K562 (cell line): ENCODE data around the gene IGF2. TPM values are rescaled to one million over a fixed set of nuclear protein-coding genes. Genes with fewer than 3 reads are reported as not detected.

Source experiments
- ATAC-seq: fragments of 200-7000 bp; cut with Tn5 transposase; 3 replicates; pipeline ENCODE4 v1.9.1; 2020; ENCODE audit warnings: moderate library complexity
- BruUV-seq: library from RNA; stranded (reverse); fragments of 400-500 nt; replicated peaks from 2 replicates; lab custom pipeline; 2021; lab: Mats Ljungman, UMichigan
- CTCF ChIA-PET: fragments of 300-600 bp; formaldehyde crosslinking; extraction: SDS; loops from one replicate; lab custom pipeline; 2021; ENCODE audit warnings: low intra/inter-chr PET ratio; lab: Yijun Ruan, JAX
- POLR2A ChIA-PET: fragments of 300-600, 350-650 bp; sonication (Branson Sonifier 250); formaldehyde crosslinking; extraction: SDS; loops from one replicate; lab custom pipeline; 2021; ENCODE audit warnings: antibody characterized with exemption, inconsistent platforms; lab: Yijun Ruan, JAX
- DNase-seq, 4 experiments: peaks; one replicate each; pipeline versions ENCODE4 v3.0.0 to v3.0.0-alpha.2; 2011 to 2018; ENCODE audit warnings: low spot score in 3 of 4, mixed read lengths in 3 of 4; ENCODE audit errors: extremely low read depth in 1 of 4
- FAIRE-seq: peaks from 2 replicates; lab custom pipeline; 2011; peaks lifted over from hg19 to GRCh38; lab: Jason Lieb, UNC
- H2AFZ ChIP-seq: 2 replicates; pipeline ENCODE4 v1.6.0; 2011; ENCODE audit warnings: low read depth, low read length, control low read depth, inconsistent platforms
- H3K27ac ChIP-seq: fragments of 200-600 bp; 3 replicates; pipeline ENCODE4 v1.8.0; 2011; ENCODE audit warnings: low read depth, mild to moderate bottlenecking, control low read depth, inconsistent platforms, low read length, moderate library complexity, mixed read lengths; ENCODE audit errors: extremely low read depth
- H3K27me3 ChIP-seq, 2 experiments: fragments of 300-600 bp in 1 of 2; 2 replicates in 1 of 2; 3 replicates in 1 of 2; pipeline versions ENCODE4 v1.6.0 to v1.8.0; 2011; ENCODE audit warnings: inconsistent platforms in 2 of 2, low read length in 2 of 2, mild to moderate bottlenecking in 1 of 2, mixed read lengths in 1 of 2, moderate library complexity in 1 of 2; ENCODE audit not compliant: control insufficient read depth in 2 of 2, insufficient read depth in 2 of 2
- H3K36me3 ChIP-seq: fragments of 300-600 bp; 3 replicates; pipeline ENCODE4 v1.8.0; 2011; ENCODE audit warnings: mild to moderate bottlenecking, low read length, inconsistent platforms; ENCODE audit not compliant: control insufficient read depth, insufficient read depth
- H3K4me1 ChIP-seq, 2 experiments: fragments of 200-600 bp in 1 of 2; replicated peaks in 1 of 2; 2 replicates in 1 of 2; 3 replicates in 1 of 2; pipeline versions ENCODE4 v1.5.1 to v1.8.0; 2011; ENCODE audit warnings: inconsistent platforms in 2 of 2, low read length in 2 of 2, mild to moderate bottlenecking in 1 of 2, mixed read lengths in 1 of 2, moderate library complexity in 1 of 2; ENCODE audit not compliant: control insufficient read depth in 2 of 2, insufficient read depth in 2 of 2
- H3K4me2 ChIP-seq: 2 replicates; pipeline ENCODE4 v1.6.1; 2011; ENCODE audit warnings: low read length, control low read depth, inconsistent platforms, mixed read lengths; ENCODE audit not compliant: insufficient read depth
- H3K4me3 ChIP-seq: fragments of 200-600 bp; sonication (generic), shearing (Covaris generic); 2 replicates; pipeline ENCODE4 v1.5.1; 2016; ENCODE audit warnings: control low read depth, inconsistent platforms
- H3K79me2 ChIP-seq: fragments of 200-600 bp; 3 replicates; pipeline ENCODE4 v1.8.0; 2011; ENCODE audit warnings: low read length, inconsistent platforms; ENCODE audit not compliant: control insufficient read depth, insufficient read depth
- H3K9ac ChIP-seq, 2 experiments: 2 replicates each; pipeline versions ENCODE4 v1.6.0 to v1.6.1; 2011; ENCODE audit warnings: low read depth in 2 of 2, low read length in 2 of 2, control low read depth in 1 of 2, inconsistent platforms in 1 of 2, mild to moderate bottlenecking in 1 of 2, mixed read lengths in 1 of 2; ENCODE audit not compliant: insufficient read depth in 1 of 2
- H3K9me1 ChIP-seq: one replicate; pipeline ENCODE4 v1.6.0; 2011; ENCODE audit warnings: inconsistent platforms, mild to moderate bottlenecking, low read length, moderate library complexity; ENCODE audit not compliant: control insufficient read depth, insufficient read depth
- H3K9me3 ChIP-seq: replicated peaks from 2 replicates; pipeline ENCODE4 v1.5.1; 2011; ENCODE audit warnings: low read depth, low read length, inconsistent platforms; ENCODE audit not compliant: control insufficient read depth, insufficient read depth
- H4K20me1 ChIP-seq: replicated peaks from 2 replicates; pipeline ENCODE4 v1.6.1; 2011; ENCODE audit warnings: low read length, inconsistent platforms, mixed read lengths; ENCODE audit not compliant: control insufficient read depth, insufficient read depth
- ARID1B ChIP-seq: fragments of 450-650 bp; IDR thresholded peaks from 2 replicates; pipeline ENCODE4 v1.6.1; 2016; ENCODE audit warnings: antibody characterized with exemption, mild to moderate bottlenecking, inconsistent platforms
- ARID2 ChIP-seq: fragments of 450-650 bp; IDR thresholded peaks from 2 replicates; pipeline ENCODE4 v1.6.1; 2017; ENCODE audit warnings: antibody characterized with exemption, mild to moderate bottlenecking
- CCAR2 ChIP-seq: fragments of 200-400 bp; formaldehyde crosslinking; IDR thresholded peaks from 2 replicates; pipeline ENCODE4 v1.6.1; 2017; ENCODE audit warnings: mild to moderate bottlenecking, low read depth, low read length
- CXXC5 ChIP-seq: fragments of 250-450 bp; sonication (Bioruptor Pico); IDR thresholded peaks from 2 replicates; pipeline ENCODE4 v1.8.0; 2022; ENCODE audit warnings: inconsistent platforms, mild to moderate bottlenecking, moderate library complexity
- EP400 ChIP-seq: fragments of 450-650 bp; IDR thresholded peaks from 2 replicates; pipeline ENCODE4 v1.6.1; 2017; ENCODE audit warnings: antibody characterized with exemption, mild to moderate bottlenecking, moderate library complexity
- ESRRA ChIP-seq: fragments of 450-650 bp; IDR thresholded peaks from 2 replicates; pipeline ENCODE4 v1.6.1; 2014; ENCODE audit warnings: low read depth, mild to moderate bottlenecking, moderate library complexity, borderline replicate concordance
- KLF1 ChIP-seq: fragments of 450-650 bp; IDR thresholded peaks from 2 replicates; pipeline ENCODE4 v1.6.1; 2016; ENCODE audit warnings: missing genetic modification characterization, missing compliant biosample characterization
- NCOA4 ChIP-seq: fragments of 450-650 bp; IDR thresholded peaks from 2 replicates; pipeline ENCODE4 v1.6.1; 2018; ENCODE audit warnings: mild to moderate bottlenecking; ENCODE audit not compliant: partially characterized antibody
- RBM39 ChIP-seq: fragments of 200-400 bp; formaldehyde crosslinking; optimal IDR thresholded peaks from 2 replicates; pipeline ENCODE3; 2018; ENCODE audit warnings: low read depth, low read length
- SPI1 ChIP-seq: IDR thresholded peaks from 2 replicates; pipeline ENCODE4 v1.6.1; 2011; ENCODE audit warnings: low read depth, low read length, control low read depth, borderline replicate concordance
- TAF15 ChIP-seq: fragments of 200-400 bp; formaldehyde crosslinking; IDR thresholded peaks from 2 replicates; pipeline ENCODE4 v1.6.1; 2017; ENCODE audit warnings: mild to moderate bottlenecking, low read depth, low read length, moderate library complexity
- TEAD2 ChIP-seq: fragments of 450-650 bp; IDR thresholded peaks from 2 replicates; pipeline ENCODE4 v1.6.1; 2016; ENCODE audit warnings: missing genetic modification characterization, control low read depth, missing compliant biosample characterization
- ZNF253 ChIP-seq: fragments of 250-450 bp; sonication (Bioruptor Pico); conservative IDR thresholded peaks from 2 replicates; pipeline ENCODE4 v1.6.1; 2021; ENCODE audit warnings: mild to moderate bottlenecking
- ZNF384 ChIP-seq: IDR thresholded peaks from 2 replicates; pipeline ENCODE4 v1.6.1; 2012; ENCODE audit warnings: low read depth, low read length, improper control_type of control experiment
- WGBS: fragments of 100-300 bp; shearing (Covaris generic); methylation state at CpG from one replicate; pipeline ENCODE4 v1.1.6; 2016; ENCODE audit warnings: low coverage, mixed read lengths; ENCODE audit not compliant: insufficient coverage; ENCODE audit errors: missing lambda C conversion rate; 5-methylcytosine and 5-hydroxymethylcytosine counted together
- in situ Hi-C: fragments of 300-500 bp; cut with MboI; formaldehyde crosslinking; loops from 4 replicates; pipeline ENCODE4 v1.15.0; 2018; ENCODE audit warnings: inconsistent platforms, mixed read lengths
- intact Hi-C: fragments of 100-400 bp; cut with micrococcal nuclease; formaldehyde crosslinking; loops from 2 replicates; pipeline ENCODE4 v1.14.2; 2022
- polyA plus RNA-seq, 8 experiments: library from polyadenylated mRNA; depleted of rRNA in 4 of 8; stranded (reverse) in 5 of 8; unstranded in 3 of 8; fragments of >200 nt; fragmentation: Nextera tagmentation in 2 of 8; fragmentation: Illumina TruSeq in 1 of 8; extraction: Ambion mirVana in 2 of 8; extraction: Trizol in 1 of 8; gene quantifications; 2 replicates each; pipeline versions ENCODE4 v1.2.1 to v1.2.3, GENCODE V29; 2011 to 2014; ENCODE audit warnings: inconsistent platforms in 1 of 8, missing spikeins in 1 of 8
- total RNA-seq, 7 experiments: library from RNA; depleted of rRNA in 6 of 7; stranded (reverse); fragments of >200 nt in 6 of 7; fragmentation: Illumina TruSeq in 2 of 7; extraction: Trizol in 2 of 7; gene quantifications; 2 replicates each; pipeline versions ENCODE4 v1.2.1 to v1.2.3, GENCODE V29; 2011 to 2021; ENCODE audit warnings: low replicate concordance in 1 of 7
- TF ChIP-seq, protein P1 (sequence below): fragments of 250-450 bp; sonication (Bioruptor Pico); IDR thresholded peaks from 2 replicates; pipeline ENCODE4 v1.8.0; 2021; ENCODE audit warnings: moderate library complexity, mild to moderate bottlenecking, inconsistent platforms

IGF2 gene
- total and polyA plus RNA-seq, 9 of the 15 experiments (the other 6 are each of a cell fraction or from before 2014, with no cell fraction given): 0.16 TPM; not detected in 8

DNA sequence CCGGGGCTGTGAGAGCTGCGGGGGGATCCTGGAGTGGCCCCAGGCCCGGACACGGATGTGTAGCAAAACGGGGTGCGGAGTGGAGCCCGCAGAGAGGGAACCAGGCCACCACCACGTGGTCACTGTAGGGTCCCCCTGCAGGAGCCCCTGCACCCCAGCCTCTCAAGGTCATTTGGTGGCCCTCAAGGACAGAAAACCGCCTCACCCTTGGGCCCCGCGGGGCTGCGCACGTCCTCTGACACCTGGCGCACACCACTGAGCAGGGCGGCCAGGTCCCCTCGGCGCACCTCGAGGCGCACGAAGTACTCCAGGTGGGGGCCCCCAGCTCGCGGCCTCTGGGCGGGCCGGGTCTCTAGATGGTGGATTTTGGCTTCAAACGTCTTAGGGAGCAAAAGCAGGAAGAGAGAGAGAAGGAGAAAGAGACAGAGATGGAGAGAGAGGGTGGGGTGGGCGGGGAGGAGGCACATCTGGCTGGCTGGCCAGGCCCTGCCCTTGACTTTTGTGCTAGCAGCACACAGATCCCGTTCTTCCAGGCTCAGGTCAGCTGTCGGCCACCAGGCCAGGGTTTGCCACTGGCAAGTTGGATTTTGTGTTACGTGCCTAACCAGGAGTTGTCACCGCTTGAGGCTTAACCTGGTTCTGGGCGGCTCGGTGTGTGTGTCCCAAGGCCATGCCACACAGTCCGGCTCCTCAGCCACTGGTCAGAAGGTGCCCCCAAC lies 29.3 kb upstream of the IGF2 start:
- ATAC-seq: no peak
- H3K9me3 ChIP-seq: no peaks in the 10 kb centered on the region
- H3K79me2 ChIP-seq: no peaks in the 10 kb centered on the region
- no peaks in the 10 kb centered on the region for H3K36me3 ChIP-seq
- no peak overlapping the region for H3K9ac ChIP-seq
- FAIRE-seq: no peak
- H3K27ac ChIP-seq: no peak overlapping the region
- intact Hi-C loops: no loop called here
- H3K27me3 ChIP-seq: peaks cover 3 to 50% of the 10 kb centered on the region in 2 experiments; a peak in 4 of 5 replicates
- CTCF ChIA-PET: no interaction called here
- 9% methylated on average over 9 of the region's 33 CpGs for WGBS
- H3K4me1 ChIP-seq: peaks cover 0 to 62% of the 10 kb centered on the region in 2 experiments; a peak in 2 of 5 replicates
- BruUV-seq: no TSS peak
- no peak overlapping the region for H3K4me3 ChIP-seq
- no peak for DNase-seq
- in situ Hi-C loops: no loop called here
- H4K20me1 ChIP-seq: peaks cover 7% of the 10 kb centered on the region
- no peak overlapping the region for H2AFZ ChIP-seq
- H3K4me2 ChIP-seq: no peak overlapping the region
- POLR2A ChIA-PET: interaction anchor here (0.6 kb wide), 3 partner anchors 50 to 1441 kb away, joined by 3 read pairs; no protein-coding TSS in a partner anchor
- TF ChIP-seq ESRRA (no peak), ZNF253 (CRISPR knock-in tag) (no peak), TEAD2 (tag) (no peak), ARID2 (no peak), ARID1B (no peak), TAF15 (no peak), RBM39 (no peak), CCAR2 (no peak), CXXC5 (no peak), NCOA4 (no peak), KLF1 (no peak), SPI1 (no peak), ZNF384 (no peak), EP400 (no peak)
- TF ChIP-seq, protein P1, sequence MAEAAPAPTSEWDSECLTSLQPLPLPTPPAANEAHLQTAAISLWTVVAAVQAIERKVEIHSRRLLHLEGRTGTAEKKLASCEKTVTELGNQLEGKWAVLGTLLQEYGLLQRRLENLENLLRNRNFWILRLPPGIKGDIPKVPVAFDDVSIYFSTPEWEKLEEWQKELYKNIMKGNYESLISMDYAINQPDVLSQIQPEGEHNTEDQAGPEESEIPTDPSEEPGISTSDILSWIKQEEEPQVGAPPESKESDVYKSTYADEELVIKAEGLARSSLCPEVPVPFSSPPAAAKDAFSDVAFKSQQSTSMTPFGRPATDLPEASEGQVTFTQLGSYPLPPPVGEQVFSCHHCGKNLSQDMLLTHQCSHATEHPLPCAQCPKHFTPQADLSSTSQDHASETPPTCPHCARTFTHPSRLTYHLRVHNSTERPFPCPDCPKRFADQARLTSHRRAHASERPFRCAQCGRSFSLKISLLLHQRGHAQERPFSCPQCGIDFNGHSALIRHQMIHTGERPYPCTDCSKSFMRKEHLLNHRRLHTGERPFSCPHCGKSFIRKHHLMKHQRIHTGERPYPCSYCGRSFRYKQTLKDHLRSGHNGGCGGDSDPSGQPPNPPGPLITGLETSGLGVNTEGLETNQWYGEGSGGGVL: no peak
- no peaks in the 10 kb centered on the region for H3K9me1 ChIP-seq
